SK-N-SH (cell line): ENCODE data around the gene ZNF319. TPM values are rescaled to one million over a fixed set of nuclear protein-coding genes. Genes with fewer than 3 reads are reported as not detected.

ENCODE experiments used
- CTCF ChIA-PET: fragments of 300-600, 350-600 bp; formaldehyde crosslinking; extraction: SDS; loops from one replicate; lab custom pipeline; 2021; lab: Yijun Ruan, JAX
- POLR2A ChIA-PET: fragments of 350-600 bp; sonication (Branson Sonifier 250); formaldehyde crosslinking; extraction: SDS; loops from one replicate; lab custom pipeline; 2020; ENCODE audit warnings: antibody characterized with exemption, inconsistent platforms; lab: Yijun Ruan, JAX
- DNase-seq: peaks from one replicate; pipeline ENCODE4 v3.0.0; 2012
- H2AFZ ChIP-seq: fragments of 200-600 bp; sonication (generic); 2 replicates; pipeline ENCODE4 v1.8.1; 2016; ENCODE audit warnings: antibody characterized with exemption, mild to moderate bottlenecking, low read depth
- H3F3A ChIP-seq: fragments of 200-600 bp; sonication (generic); replicated peaks from 2 replicates; pipeline ENCODE3; 2016; ENCODE audit warnings: antibody characterized with exemption, mild to moderate bottlenecking; ENCODE audit not compliant: insufficient read depth
- H3K27ac ChIP-seq, 2 experiments: fragments of 200-500 bp in 1 of 2; fragments of 200-600 bp in 1 of 2; sonication (Bioruptor generic) in 1 of 2; sonication (generic), shearing (Covaris generic) in 1 of 2; 2 replicates each; pipeline versions ENCODE4 v1.5.1 to v1.6.1; 2014 to 2016; ENCODE audit warnings: low read depth in 2 of 2, inconsistent platforms in 1 of 2, low read length in 1 of 2, mild to moderate bottlenecking in 1 of 2, mixed read lengths in 1 of 2
- H3K27me3 ChIP-seq: fragments of 200-600 bp; sonication (generic), shearing (Covaris generic); 2 replicates; pipeline ENCODE4 v1.6.1; 2016; ENCODE audit warnings: mixed run types; ENCODE audit not compliant: insufficient read depth
- H3K36me3 ChIP-seq, 2 experiments: fragments of 200-500 bp in 1 of 2; fragments of 200-600 bp in 1 of 2; sonication (Bioruptor generic) in 1 of 2; sonication (generic) in 1 of 2; replicated peaks in 1 of 2; 2 replicates each; pipeline versions ENCODE3 to v1.5.1; 2014 to 2016; ENCODE audit warnings: low read length in 1 of 2, mild to moderate bottlenecking in 1 of 2; ENCODE audit not compliant: insufficient read depth in 2 of 2, control insufficient read depth in 1 of 2
- H3K4me1 ChIP-seq, 2 experiments: fragments of 200-500 bp in 1 of 2; fragments of 200-600 bp in 1 of 2; sonication (Bioruptor generic) in 1 of 2; sonication (generic), shearing (Covaris generic) in 1 of 2; 2 replicates each; pipeline versions ENCODE4 v1.5.1 to v1.6.1; 2014 to 2016; ENCODE audit warnings: low read depth in 1 of 2, low read length in 1 of 2, mixed run types in 1 of 2; ENCODE audit not compliant: insufficient read depth in 2 of 2, control insufficient read depth in 1 of 2
- H3K4me2 ChIP-seq: fragments of 200-600 bp; sonication (generic), shearing (Covaris generic); 2 replicates; pipeline ENCODE4 v1.6.1; 2017; ENCODE audit warnings: mixed run types
- H3K4me3 ChIP-seq, 2 experiments: fragments of 200-500 bp in 1 of 2; fragments of 200-600 bp in 1 of 2; sonication (Bioruptor generic) in 1 of 2; sonication (generic), shearing (Covaris generic) in 1 of 2; 2 replicates each; pipeline versions ENCODE4 v1.5.1 to v1.8.1; 2014 to 2016; ENCODE audit warnings: low read depth in 2 of 2, inconsistent platforms in 1 of 2, low read length in 1 of 2, mild to moderate bottlenecking in 1 of 2, mixed read lengths in 1 of 2, moderate library complexity in 1 of 2
- H3K79me2 ChIP-seq: fragments of 200-600 bp; sonication (generic); 2 replicates; pipeline ENCODE4 v1.8.1; 2017; ENCODE audit warnings: mild to moderate bottlenecking; ENCODE audit not compliant: insufficient read depth
- H3K9ac ChIP-seq: fragments of 200-600 bp; sonication (generic); 2 replicates; pipeline ENCODE4 v1.6.1; 2017; ENCODE audit warnings: mixed run types
- H3K9me2 ChIP-seq: fragments of 200-600 bp; sonication (generic); 2 replicates; pipeline ENCODE4 v1.6.1; 2017; ENCODE audit warnings: mixed run types
- H3K9me3 ChIP-seq: fragments of 200-600 bp; sonication (generic); 2 replicates; pipeline ENCODE4 v1.6.1; 2017; ENCODE audit warnings: mixed run types, mild to moderate bottlenecking, moderate library complexity
- H4K20me1 ChIP-seq: fragments of 200-600 bp; sonication (generic); 2 replicates; pipeline ENCODE4 v1.6.1; 2017; ENCODE audit warnings: mild to moderate bottlenecking, mixed run types; ENCODE audit not compliant: insufficient read depth
- FOSL2 ChIP-seq: IDR thresholded peaks from 2 replicates; pipeline ENCODE4 v1.4.0; 2012; ENCODE audit warnings: low read depth, mild to moderate bottlenecking, moderate library complexity, borderline replicate concordance
- FOXJ3 ChIP-seq: sonication (generic); formaldehyde crosslinking; IDR thresholded peaks from 2 replicates; pipeline ENCODE4 v1.5.1; 2020; ENCODE audit warnings: mild to moderate bottlenecking, missing genetic modification reagents
- FOXM1 ChIP-seq: IDR thresholded peaks from 2 replicates; pipeline ENCODE4 v1.4.0; 2012; ENCODE audit warnings: low read depth, mild to moderate bottlenecking
- GABPA ChIP-seq: IDR thresholded peaks from 2 replicates; pipeline ENCODE4 v1.4.0; 2012; ENCODE audit warnings: low read depth, mild to moderate bottlenecking
- IRF3 ChIP-seq: fragments of 150-350 bp; IDR thresholded peaks from 2 replicates; pipeline ENCODE4 v1.6.1; 2016; ENCODE audit warnings: mild to moderate bottlenecking, low read depth, low read length
- JUND ChIP-seq: IDR thresholded peaks from 2 replicates; pipeline ENCODE4 v1.4.0; 2012
- MAX ChIP-seq: IDR thresholded peaks from 2 replicates; pipeline ENCODE4 v1.4.0; 2012; ENCODE audit warnings: low read depth
- MEF2A ChIP-seq: IDR thresholded peaks from 2 replicates; pipeline ENCODE4 v1.4.0; 2012; ENCODE audit warnings: low read depth, borderline replicate concordance
- NFIC ChIP-seq: IDR thresholded peaks from 2 replicates; pipeline ENCODE4 v1.4.0; 2012; ENCODE audit warnings: borderline replicate concordance
- PBX3 ChIP-seq: IDR thresholded peaks from 2 replicates; pipeline ENCODE4; 2012
- RAD21 ChIP-seq: IDR thresholded peaks from 2 replicates; pipeline ENCODE4 v1.6.1; 2012; ENCODE audit warnings: mild to moderate bottlenecking, low read length
- RCOR1 ChIP-seq: fragments of 150-350 bp; IDR thresholded peaks from 2 replicates; pipeline ENCODE4 v1.6.1; 2017; ENCODE audit warnings: antibody characterized with exemption, low read length
- RXRA ChIP-seq: IDR thresholded peaks from 2 replicates; pipeline ENCODE4 v1.4.0; 2012; ENCODE audit warnings: low read depth, mild to moderate bottlenecking, borderline replicate concordance
- SMC3 ChIP-seq: IDR thresholded peaks from 2 replicates; pipeline ENCODE4 v1.6.1; 2012; ENCODE audit warnings: low read depth, low read length, improper control_type of control experiment
- TAF1 ChIP-seq: IDR thresholded peaks from 2 replicates; pipeline ENCODE4 v1.6.1; 2012; ENCODE audit warnings: low read depth, mild to moderate bottlenecking, low read length, moderate library complexity, borderline replicate concordance
- YY1 ChIP-seq: IDR thresholded peaks from 2 replicates; pipeline ENCODE4 v1.4.0; 2012; ENCODE audit warnings: low read depth, mild to moderate bottlenecking
- ZBTB33 ChIP-seq: IDR thresholded peaks from 2 replicates; pipeline ENCODE4 v1.4.0; 2012; ENCODE audit warnings: low read depth, borderline replicate concordance
- WGBS: methylation state at CpG from one replicate; pipeline ENCODE4 v1.1.6; 2017; ENCODE audit warnings: low lambda C conversion rate; 5-methylcytosine and 5-hydroxymethylcytosine counted together
- polyA plus RNA-seq, 3 experiments: library from polyadenylated mRNA; depleted of rRNA; stranded (reverse); fragments of >200 nt; gene quantifications; 2 replicates each; pipeline ENCODE4 v1.2.3, GENCODE V29; 2012

ZNF319 gene
- polyA plus RNA-seq, 1 of the 3 experiments (the other 2 are of a cell fraction), result 7.6 TPM

- WGBS, result 89% methylated on average over 6 of the region's 13 CpGs
Measured at GRCh38 chr16:58048494-58049231, 48.2 kb upstream of the ZNF319 start.

GRCh38 chr16:58047557-58048348, 47.3 kb upstream of the ZNF319 start:
- no peak overlapping the region for H3K27ac ChIP-seq
- 76% methylated on average over 15 of the region's 19 CpGs for WGBS
- no peaks in the 10 kb centered on the region for H4K20me1 ChIP-seq
- no peaks in the 10 kb centered on the region for H3F3A ChIP-seq
- peak; percentile 37 for DNase-seq
- CTCF ChIA-PET, result interaction anchor here (1.3 to 1.6 kb wide), 3 partner anchors 16 to 74 kb away, joined by 4 to 6 read pairs (median 4); no protein-coding TSS in a partner anchor
- no peaks in the 10 kb centered on the region for H3K79me2 ChIP-seq
- no peak overlapping the region for H3K9ac ChIP-seq
- H3K27me3 ChIP-seq, result no peaks in the 10 kb centered on the region
- H3K9me2 ChIP-seq, result no peaks in the 10 kb centered on the region
- TF ChIP-seq FOXJ3 (CRISPR knock-in tag) (no peak), TAF1 (no peak), PBX3 (no peak), ZBTB33 (no peak), GABPA (no peak), RCOR1 (no peak), IRF3 (no peak), RAD21 (no peak), RXRA (no peak), JUND (no peak), SMC3 (no peak), FOSL2 (no peak), FOXM1 (no peak), MEF2A (no peak), YY1 (no peak), MAX (no peak)
- H3K4me3 ChIP-seq, result no peak overlapping the region
- H3K4me2 ChIP-seq, result no peak overlapping the region
- no peaks in the 10 kb centered on the region for H3K9me3 ChIP-seq
- no peaks in the 10 kb centered on the region for H3K36me3 ChIP-seq
- POLR2A ChIA-PET, result no interaction called here
- H3K4me1 ChIP-seq, result no peaks in the 10 kb centered on the region; a peak in 1 of 4 replicates
- H2AFZ ChIP-seq, result no peak overlapping the region

More at GRCh38 chr16:58048494-58049231, 48.2 kb upstream of the ZNF319 start:
- Histone ChIP-seq H3F3A (no peaks in the 10 kb centered on the region), H3K27ac (no peak overlapping the region), H3K4me2 (no peak overlapping the region), H4K20me1 (no peaks in the 10 kb centered on the region), H3K4me1 (no peaks in the 10 kb centered on the region; a peak in 1 of 4 replicates), H3K79me2 (no peaks in the 10 kb centered on the region), H2AFZ (no peak overlapping the region)
- CTCF ChIA-PET, result interaction anchor here (1.1 to 2.5 kb wide), 5 partner anchors 10 to 74 kb away, joined by 3 to 11 read pairs (median 4); no protein-coding TSS in a partner anchor
- no peak for DNase-seq
- TF ChIP-seq FOSL2, result no peak
- TF ChIP-seq NFIC, result no peak
- no peak for TF ChIP-seq RAD21
- TF ChIP-seq, all 33 proteins: peak for 0
- no peaks in the 10 kb centered on the region for H3K9me3 ChIP-seq
- no peak overlapping the region for H3K4me3 ChIP-seq
- no peaks in the 10 kb centered on the region for H3K9me2 ChIP-seq
- no peaks in the 10 kb centered on the region for H3K36me3 ChIP-seq
- POLR2A ChIA-PET, result no interaction called here
- no peaks in the 10 kb centered on the region for H3K27me3 ChIP-seq
- H3K9ac ChIP-seq, result no peak overlapping the region
